ENCODE measurements around the gene SAPCD2.

SAPCD2 gene

DNA sequence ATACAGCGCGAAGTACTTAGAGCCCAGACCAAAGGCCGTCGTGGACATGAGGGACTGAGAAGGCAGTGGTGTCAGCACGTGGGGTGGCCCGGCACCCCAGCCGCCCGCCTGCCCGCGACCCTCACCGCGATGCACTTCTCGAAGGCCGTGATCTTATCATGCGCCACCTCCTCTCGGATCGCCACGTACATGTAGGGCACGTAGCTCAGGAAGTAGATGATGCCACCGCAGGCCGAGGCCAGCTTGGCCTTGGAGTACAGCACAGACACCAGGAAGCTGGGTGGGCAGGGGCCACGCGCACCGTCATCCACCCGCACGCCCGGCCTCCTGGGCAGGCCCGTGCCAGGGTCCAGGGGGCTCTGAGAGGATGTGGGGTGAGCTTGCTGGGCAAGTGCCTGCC, 53.3 kb downstream of the SAPCD2 start:
- no peak for DNase-seq (ENCODE audit: low read depth)

DNA sequence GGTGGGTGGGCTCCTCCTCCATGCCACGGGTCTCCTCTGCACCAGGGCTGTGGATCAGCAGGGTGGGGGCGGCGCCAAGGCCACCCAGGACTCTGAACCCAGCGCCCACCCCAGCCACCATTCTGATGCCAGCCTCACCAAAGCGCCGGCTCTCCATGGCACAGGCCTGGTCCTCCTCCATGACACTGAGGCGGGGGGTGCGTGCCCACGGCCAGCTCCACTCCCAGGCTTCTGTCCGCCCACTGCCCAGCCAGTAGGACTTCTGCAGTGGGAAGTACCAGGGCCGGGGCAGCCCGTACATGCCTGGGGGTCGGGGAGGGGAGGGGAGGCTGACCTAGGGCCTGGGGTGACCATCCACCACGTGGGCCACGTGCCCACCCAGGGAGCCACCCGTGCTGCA, 53.9 kb downstream of the SAPCD2 start:
- DNase-seq (ENCODE audit: low read depth), result no peak

GRCh38 chr9:137015976-137016375, 54.4 kb downstream of the SAPCD2 start:
- DNase-seq (ENCODE audit: low read depth), result no peak

- DNase-seq (ENCODE audit: low read depth), result no peak
Measured at GRCh38 chr9:137015540-137015930, 54.8 kb downstream of the SAPCD2 start.

DNA sequence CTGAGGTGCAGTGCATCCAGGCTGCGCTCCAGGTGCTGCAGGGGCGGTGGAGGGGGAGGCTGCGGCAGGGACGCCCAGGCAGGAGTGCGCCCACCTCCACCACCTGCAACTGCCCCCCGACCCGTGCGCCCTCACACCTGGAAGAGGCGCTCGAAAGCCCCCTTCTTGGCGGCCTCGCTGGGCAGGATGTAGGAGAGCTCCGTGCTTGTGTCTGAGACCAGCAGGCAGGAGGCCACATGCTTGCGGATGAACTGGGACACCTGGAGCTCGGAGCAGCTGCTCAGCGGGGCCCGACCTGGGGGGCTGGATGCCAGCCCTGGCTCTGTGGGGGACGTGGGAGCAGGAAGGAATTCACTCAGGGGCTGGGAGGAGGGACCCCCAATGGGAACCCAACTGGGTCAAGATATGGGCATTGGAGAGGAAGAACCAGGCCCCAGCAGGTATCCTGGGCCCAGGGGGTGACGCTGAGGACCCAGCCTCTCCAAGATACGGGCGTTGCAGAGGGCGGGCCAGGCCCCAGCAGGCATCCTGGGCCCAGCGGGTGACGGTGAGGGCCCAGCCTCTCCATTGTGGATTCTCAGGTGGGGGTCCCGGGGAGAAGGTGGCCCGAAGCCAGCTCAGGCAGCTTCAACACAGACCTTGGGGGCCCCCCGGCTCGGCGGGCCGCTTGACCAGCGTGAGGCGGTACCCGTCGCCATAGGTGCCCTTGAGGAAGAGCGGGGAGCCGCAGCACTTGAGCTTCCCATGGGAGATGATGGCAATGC, 55.4 kb downstream of the SAPCD2 start:
- no peak for DNase-seq (ENCODE audit: low read depth)

DNA sequence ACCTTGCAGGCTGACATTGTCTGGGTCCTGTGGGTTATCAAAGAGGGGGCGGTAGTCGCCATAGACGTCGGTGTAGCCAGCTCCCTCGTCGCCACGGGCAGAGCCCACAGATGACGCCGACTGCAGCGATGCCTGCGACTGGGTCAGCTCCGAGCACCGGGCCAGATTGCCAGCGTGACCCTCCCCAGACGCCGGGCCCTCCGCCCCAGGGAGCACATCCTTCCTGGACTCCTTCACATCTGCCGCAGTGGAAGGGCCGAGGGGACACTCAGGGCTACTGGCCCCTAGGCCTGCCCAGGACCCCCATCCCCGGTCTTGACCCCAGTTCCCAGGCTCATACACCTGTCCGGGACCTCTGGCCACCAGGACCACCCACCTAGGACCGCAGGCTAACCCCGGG, 56.2 kb downstream of the SAPCD2 start:
- no peak for DNase-seq (ENCODE audit: low read depth)

GRCh38 chr9:137013571-137013940, 56.8 kb downstream of the SAPCD2 start:
- no peak for DNase-seq (ENCODE audit: low read depth)

GRCh38 chr9:137012694-137013570, 57.4 kb downstream of the SAPCD2 start:
- DNase-seq (ENCODE audit: low read depth), result no peak
